ENCODE measurements around the gene NAA16.

GRCh38 chr13:41418731-41419130 is 107.7 kb downstream of the NAA16 start:
- no peak for TF ChIP-seq CTCF (IDR thresholded peaks at IDR 0.05; ENCODE audit: poor library complexity, severe bottlenecking)
- no peak for TF ChIP-seq TAF1 (IDR thresholded peaks at IDR 0.05; ENCODE audit: low read depth)
- no peak for TF ChIP-seq EZH2 (IDR thresholded peaks at IDR 0.05; ENCODE audit: borderline replicate concordance, insufficient read depth, low read length, poor library complexity, severe bottlenecking)
- TF ChIP-seq EP300 (conservative IDR thresholded peaks at IDR 0.05; ENCODE audit: poor library complexity, severe bottlenecking) = no peak
- TF ChIP-seq POLR2AphosphoS5 (IDR thresholded peaks at IDR 0.05) = no peak
